Mucosa of descending colon (tissue), 3 donors: ENCODE data around the gene CYTH3. TPM values are rescaled to one million over a fixed set of nuclear protein-coding genes. Genes with fewer than 3 reads are reported as not detected.
A peak's percentile ranks its signal among the peaks of the same experiment; 100 is the strongest.
"Not testable (repeated sequence)": the region's sequence is repeated elsewhere in the genome, so short reads cannot be mapped to it uniquely, and the experiment has no call there.

Source experiments
- ATAC-seq: fragments of 200-7000 bp; cut with Tn5 transposase; one replicate; pipeline ENCODE4 v1.9.1; 2020; ENCODE audit warnings: mild to moderate bottlenecking, moderate library complexity
- DNase-seq, 3 donors: peaks; one replicate each; pipeline ENCODE4 v3.0.0-alpha.2; 2020
- H3K36me3 ChIP-seq: fragments of 200-600 bp; one replicate; pipeline ENCODE4 v1.8.0; 2021; ENCODE audit warnings: low read depth, mild to moderate bottlenecking
- H3K4me1 ChIP-seq: fragments of 200-600 bp; one replicate; pipeline ENCODE4 v1.8.0; 2021; ENCODE audit warnings: low read depth, mild to moderate bottlenecking
- H3K4me3 ChIP-seq: fragments of 200-600 bp; one replicate; pipeline ENCODE4 v1.8.0; 2021; ENCODE audit warnings: mild to moderate bottlenecking
- H3K9me3 ChIP-seq: fragments of 200-600 bp; one replicate; pipeline ENCODE4 v1.8.0; 2021; ENCODE audit warnings: mild to moderate bottlenecking
- CTCF ChIP-seq: fragments of 200-600 bp; IDR thresholded peaks from one replicate; pipeline ENCODE4 v1.8.0; 2022; ENCODE audit warnings: antibody characterized with exemption, mild to moderate bottlenecking
- intact Hi-C, 2 donors: fragments of 100-400 bp; cut with DNase I in 1 of 2; cut with micrococcal nuclease in 1 of 2; formaldehyde crosslinking; loops; one replicate each; pipeline versions ENCODE4 v1.11.0 to v1.11.1; 2022; cut with DNase I, micrococcal nuclease
- total RNA-seq, 3 donors: library from RNA; stranded (reverse); fragmentation: NEBNext Ultra II Directional in 2 of 3; extraction: Animal tissue kit (Norgen Biotek cat#: 25700) in 2 of 3; gene quantifications; one replicate each; pipeline versions ENCODE4 v1.2.1 to v1.2.4, GENCODE V29; 2021 to 2023
- donor health status: DM: no; HTN: no; CAD: no; lungs with moderate emphysema.
- donor health status: DM: no; HTN: no; CAD: no.
- donor health status: DM: no; HTN: yes; CAD: no.

The CYTH3 gene
- total RNA-seq, 3 donors from 2014 or later, result 10.4 to 23.2 (median 11.9) TPM

- H3K4me3 ChIP-seq, result no peak overlapping the region
Measured at GRCh38 chr7:6310271-6310993, 38.0 kb upstream of the CYTH3 start.

GRCh38 chr7:6307762-6308161 is 35.3 kb upstream of the CYTH3 start:
- Histone ChIP-seq H3K36me3 (no peaks in the 10 kb centered on the region), H3K9me3 (no peaks in the 10 kb centered on the region), H3K4me3 (no peak overlapping the region), H3K4me1 (no peaks in the 10 kb centered on the region)
- TF ChIP-seq CTCF, result no peak
- ATAC-seq (peak; percentile 44), DNase-seq (peak in 1 of 3 donors; percentile 19)
- intact Hi-C loops, result no loop called here

More at GRCh38 chr7:6310271-6310993, 38.0 kb upstream of the CYTH3 start:
- no peaks in the 10 kb centered on the region for H3K36me3 ChIP-seq
- DNase-seq, result peak in 1 of 3 donors; percentile 0
- no peaks in the 10 kb centered on the region for H3K4me1 ChIP-seq
- no peak for ATAC-seq
- intact Hi-C loops, result no loop called here
- no peaks in the 10 kb centered on the region for H3K9me3 ChIP-seq
- TF ChIP-seq CTCF, result no peak

GRCh38 chr7:6306471-6306870 is 34.0 kb upstream of the CYTH3 start:
- H3K36me3 ChIP-seq, result no peaks in the 10 kb centered on the region
- no peaks in the 10 kb centered on the region for H3K4me1 ChIP-seq
- ATAC-seq (no peak), DNase-seq (no peak)
- no peak overlapping the region for H3K4me3 ChIP-seq
- intact Hi-C loops, result no loop called here
- no peak for TF ChIP-seq CTCF
- H3K9me3 ChIP-seq, result no peaks in the 10 kb centered on the region

- Histone ChIP-seq H3K9me3 (no peaks in the 10 kb centered on the region), H3K4me3 (no peak overlapping the region), H3K4me1 (no peaks in the 10 kb centered on the region), H3K36me3 (no peaks in the 10 kb centered on the region)
- DNase-seq (no peak), ATAC-seq (no peak)
- intact Hi-C loops, result no loop called here
- no peak for TF ChIP-seq CTCF
Measured at GRCh38 chr7:6305330-6305729, 32.9 kb upstream of the CYTH3 start.

GRCh38 chr7:6301446-6301845 is 29.0 kb upstream of the CYTH3 start:
- DNase-seq, ATAC-seq, intact Hi-C loops: not testable (repeated sequence)

GRCh38 chr7:6299774-6300173 is 27.4 kb upstream of the CYTH3 start:
- intact Hi-C loops, result no loop called here
- DNase-seq, result peak in 1 of 3 donors; percentile 3
- no peak for TF ChIP-seq CTCF
- H3K9me3 ChIP-seq, result no peaks in the 10 kb centered on the region
- H3K36me3 ChIP-seq, result no peaks in the 10 kb centered on the region
- no peak for ATAC-seq
- no peaks in the 10 kb centered on the region for H3K4me1 ChIP-seq
- H3K4me3 ChIP-seq, result no peak overlapping the region

More at GRCh38 chr7:6301446-6301845, 29.0 kb upstream of the CYTH3 start:
- H3K9me3 ChIP-seq, H3K4me3 ChIP-seq, H3K36me3 ChIP-seq, H3K4me1 ChIP-seq: not testable (repeated sequence)
